Esophagus squamous epithelium (tissue), 5 donors: ENCODE data around the gene PGRMC2. TPM values are rescaled to one million over a fixed set of nuclear protein-coding genes. Genes with fewer than 3 reads are reported as not detected.

Experiments used
- DNase-seq: peaks from one replicate; lab custom pipeline; 2025; lab: John Stamatoyannopoulos, UW
- H3K27ac ChIP-seq, 4 donors: fragments of 200-600 bp; sonication (generic); one replicate each; pipeline ENCODE4 v1.5.1; 2016 to 2019; ENCODE audit warnings: mild to moderate bottlenecking in 1 of 4
- H3K27me3 ChIP-seq, 4 donors: fragments of 200-600 bp; sonication (generic); 1 replicate in 3 of 4; 2 replicates in 1 of 4; pipeline versions ENCODE4 v1.5.1 to v1.6.0; 2017 to 2021; ENCODE audit warnings: antibody characterized with exemption in 1 of 4
- H3K36me3 ChIP-seq, 3 donors: fragments of 200-600 bp; sonication (generic); one replicate each; pipeline ENCODE4 v1.5.1; 2016 to 2019
- H3K4me1 ChIP-seq, 3 donors: fragments of 200-600 bp; sonication (generic); one replicate each; pipeline ENCODE4 v1.5.1; 2017 to 2019
- H3K4me3 ChIP-seq, 4 donors: fragments of 200-600 bp; sonication (generic); 1 replicate in 3 of 4; 2 replicates in 1 of 4; pipeline ENCODE4 v1.5.1; 2016 to 2019; ENCODE audit warnings: mild to moderate bottlenecking in 2 of 4, moderate library complexity in 1 of 4
- H3K9me3 ChIP-seq, 3 donors: fragments of 200-600 bp; sonication (generic); one replicate each; pipeline ENCODE4 v1.5.1; 2016 to 2019
- POLR2A ChIP-seq, 4 donors: fragments of 450-650 bp; IDR thresholded peaks; one replicate each; pipeline ENCODE4 v1.6.1; 2017; ENCODE audit warnings: antibody characterized with exemption in 4 of 4, mild to moderate bottlenecking in 4 of 4, moderate library complexity in 3 of 4
- WGBS, 2 donors: methylation state at CpG; one replicate each; pipeline ENCODE4 v1.1.5; 2018; 5-methylcytosine and 5-hydroxymethylcytosine counted together
- intact Hi-C: fragments of 100-400 bp; cut with DNase I; formaldehyde crosslinking; loops from one replicate; pipeline ENCODE4 v1.15.0; 2022
- total RNA-seq, 4 donors: library from RNA; depleted of rRNA; stranded (reverse); fragments of >200 nt; gene quantifications; one replicate each; pipeline ENCODE4 v1.1.0, GENCODE V29; 2016
- TF ChIP-seq, protein P1 (sequence below), 6 experiments: fragments of 450-650 bp in 4 of 6; fragments of 200-600 bp in 2 of 6; sonication (generic) in 2 of 6; IDR thresholded peaks; one replicate each; pipeline ENCODE4 v1.5.1; 2016 to 2019; ENCODE audit warnings: antibody characterized with exemption in 6 of 6, mild to moderate bottlenecking in 4 of 6, moderate library complexity in 4 of 6
- donor health status: DM: yes; HTN: yes; CAD: no.

The PGRMC2 gene
- total RNA-seq, 4 donors from 2014 or later: 13.6 to 39.3 (median 23.0) TPM

DNA sequence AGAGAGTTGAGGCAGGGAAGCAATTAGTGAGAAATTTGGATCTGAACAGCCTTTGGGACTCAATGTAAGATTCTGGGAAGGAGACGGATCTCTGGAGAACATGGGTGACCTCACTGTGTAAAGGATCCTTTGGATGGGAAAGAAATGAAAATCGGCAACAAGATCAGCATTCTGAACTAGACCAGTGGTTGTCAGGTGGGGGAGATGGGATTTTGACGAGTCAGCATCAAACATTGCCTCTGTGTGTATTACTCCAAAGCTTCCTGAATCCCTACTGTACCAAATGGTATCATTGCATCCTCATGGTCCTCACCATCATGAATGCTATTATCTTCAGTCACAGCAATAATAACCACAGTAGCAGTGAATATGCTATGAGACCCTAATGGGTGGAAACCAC lies 52.8 kb downstream of the PGRMC2 start:
- Histone ChIP-seq H3K4me3 (no peak overlapping the region), H3K27ac (no peak overlapping the region), H3K27me3 (no peaks in the 10 kb centered on the region), H3K36me3 (no peaks in the 10 kb centered on the region), H3K4me1 (no peaks in the 10 kb centered on the region), H3K9me3 (no peaks in the 10 kb centered on the region)
- no peak for DNase-seq
- intact Hi-C loops: no loop called here
- WGBS, 2 donors: 84 to 91% methylated on average over 3 of the region's 3 CpGs
- TF ChIP-seq POLR2A (IDR thresholded peaks at IDR 0.05): no peak
- TF ChIP-seq, protein P1, sequence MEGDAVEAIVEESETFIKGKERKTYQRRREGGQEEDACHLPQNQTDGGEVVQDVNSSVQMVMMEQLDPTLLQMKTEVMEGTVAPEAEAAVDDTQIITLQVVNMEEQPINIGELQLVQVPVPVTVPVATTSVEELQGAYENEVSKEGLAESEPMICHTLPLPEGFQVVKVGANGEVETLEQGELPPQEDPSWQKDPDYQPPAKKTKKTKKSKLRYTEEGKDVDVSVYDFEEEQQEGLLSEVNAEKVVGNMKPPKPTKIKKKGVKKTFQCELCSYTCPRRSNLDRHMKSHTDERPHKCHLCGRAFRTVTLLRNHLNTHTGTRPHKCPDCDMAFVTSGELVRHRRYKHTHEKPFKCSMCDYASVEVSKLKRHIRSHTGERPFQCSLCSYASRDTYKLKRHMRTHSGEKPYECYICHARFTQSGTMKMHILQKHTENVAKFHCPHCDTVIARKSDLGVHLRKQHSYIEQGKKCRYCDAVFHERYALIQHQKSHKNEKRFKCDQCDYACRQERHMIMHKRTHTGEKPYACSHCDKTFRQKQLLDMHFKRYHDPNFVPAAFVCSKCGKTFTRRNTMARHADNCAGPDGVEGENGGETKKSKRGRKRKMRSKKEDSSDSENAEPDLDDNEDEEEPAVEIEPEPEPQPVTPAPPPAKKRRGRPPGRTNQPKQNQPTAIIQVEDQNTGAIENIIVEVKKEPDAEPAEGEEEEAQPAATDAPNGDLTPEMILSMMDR (IDR thresholded peaks at IDR 0.05): no peak

DNA sequence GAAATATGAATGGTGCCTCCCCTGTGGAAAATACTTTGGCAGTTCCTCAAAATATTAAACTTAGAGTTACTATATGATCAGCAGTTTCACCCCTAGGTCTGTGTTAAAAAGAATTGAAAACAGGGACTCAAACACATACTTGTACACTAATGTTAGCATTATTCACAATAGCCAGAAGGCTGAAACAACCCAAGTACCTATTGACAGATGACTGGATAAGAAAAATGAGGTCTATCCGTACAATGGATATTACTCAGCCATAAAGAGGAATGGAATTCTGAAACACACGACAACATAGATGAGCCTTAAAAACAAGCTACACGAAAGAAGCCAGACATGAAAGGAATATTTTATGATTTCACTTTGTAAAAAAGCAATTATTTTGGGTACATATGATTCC lies 54.9 kb downstream of the PGRMC2 start:
- Histone ChIP-seq H3K9me3 (no peaks in the 10 kb centered on the region), H3K27me3 (no peaks in the 10 kb centered on the region), H3K4me3 (no peak overlapping the region), H3K36me3 (no peaks in the 10 kb centered on the region), H3K27ac (no peak overlapping the region), H3K4me1 (peaks cover 0 to 17% (median 4%) of the 10 kb centered on the region in 3 donors)
- TF ChIP-seq, protein P1 (IDR thresholded peaks at IDR 0.05): no peak
- TF ChIP-seq POLR2A (IDR thresholded peaks at IDR 0.05): no peak
- intact Hi-C loops: no loop called here
- DNase-seq: no peak
- WGBS, 2 donors: 58 to 83% methylated on average over 3 of the region's 3 CpGs

DNA sequence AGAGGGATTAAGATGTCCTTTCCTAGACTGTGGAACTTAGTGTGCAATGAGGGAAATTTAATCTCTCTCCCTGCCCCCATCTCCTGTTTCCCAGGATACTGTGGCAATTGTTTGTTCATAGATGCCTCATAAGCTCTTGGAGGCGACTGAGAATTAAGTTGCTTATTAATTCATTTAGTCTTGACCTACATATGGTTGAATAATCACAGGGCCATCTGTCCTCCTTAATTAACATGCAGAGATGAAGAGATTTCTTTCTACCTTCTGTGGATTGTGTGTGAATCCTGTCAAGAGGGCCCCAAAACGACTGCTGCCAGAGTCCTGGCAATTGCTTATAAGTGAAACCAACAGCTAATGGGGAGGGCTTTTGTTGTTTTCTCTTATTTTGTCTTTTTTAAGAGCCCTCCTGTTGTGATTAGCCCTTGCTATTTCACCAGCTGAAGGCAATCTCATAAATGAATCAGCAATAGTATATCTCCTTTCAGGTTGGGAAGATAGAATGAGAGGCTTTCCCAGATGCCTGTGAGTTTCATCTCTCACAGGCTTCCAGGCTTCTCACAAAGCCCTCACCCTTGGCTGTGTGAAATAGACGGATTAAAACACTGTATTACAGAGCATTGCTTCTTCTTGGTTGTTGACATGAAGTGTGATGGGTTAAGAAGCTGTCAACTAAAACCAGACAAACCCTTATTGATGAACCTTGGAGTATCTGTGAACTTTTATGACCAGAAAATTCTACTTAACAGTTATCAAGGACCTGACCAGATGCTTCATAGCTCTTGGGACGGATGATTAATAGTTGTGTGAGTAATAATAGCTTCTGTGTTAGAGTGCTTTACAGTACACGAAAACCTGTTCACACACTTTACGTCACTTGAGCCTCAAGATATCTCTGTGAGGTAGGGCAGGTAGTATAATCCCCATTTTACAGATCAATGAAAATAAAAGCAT lies 58.5 kb downstream of the PGRMC2 start:
- no peak for DNase-seq
- no peak overlapping the region for H3K27ac ChIP-seq
- WGBS, 2 donors: 53 to 55% methylated on average over 6 of the region's 6 CpGs

GRCh38 chr4:128227991-128228571 lies 59.5 kb downstream of the PGRMC2 start:
- Histone ChIP-seq H3K36me3 (no peaks in the 10 kb centered on the region), H3K27ac (peak overlapping the region in 1 of 4 donors; percentile 3), H3K9me3 (no peaks in the 10 kb centered on the region), H3K4me3 (no peak overlapping the region), H3K27me3 (no peaks in the 10 kb centered on the region), H3K4me1 (peaks cover 0 to 19% (median 4%) of the 10 kb centered on the region in 3 donors)
- no peak for DNase-seq
- 31 to 39% methylated on average over 2 of the region's 2 CpGs for WGBS, 2 donors
- TF ChIP-seq, protein P1 (IDR thresholded peaks at IDR 0.05): no peak
- no peak for TF ChIP-seq POLR2A (IDR thresholded peaks at IDR 0.05)
- intact Hi-C loops: no loop called here

More for the DNA sequence above, 58.5 kb downstream of the PGRMC2 start:
- intact Hi-C loops: no loop called here
- Histone ChIP-seq H3K27me3 (no peaks in the 10 kb centered on the region), H3K9me3 (no peaks in the 10 kb centered on the region), H3K4me1 (peaks cover 0 to 19% (median 4%) of the 10 kb centered on the region in 3 donors), H3K36me3 (no peaks in the 10 kb centered on the region), H3K4me3 (no peak overlapping the region)
- no peak for TF ChIP-seq POLR2A (IDR thresholded peaks at IDR 0.05)
- TF ChIP-seq, protein P1 (IDR thresholded peaks at IDR 0.05): no peak

DNA sequence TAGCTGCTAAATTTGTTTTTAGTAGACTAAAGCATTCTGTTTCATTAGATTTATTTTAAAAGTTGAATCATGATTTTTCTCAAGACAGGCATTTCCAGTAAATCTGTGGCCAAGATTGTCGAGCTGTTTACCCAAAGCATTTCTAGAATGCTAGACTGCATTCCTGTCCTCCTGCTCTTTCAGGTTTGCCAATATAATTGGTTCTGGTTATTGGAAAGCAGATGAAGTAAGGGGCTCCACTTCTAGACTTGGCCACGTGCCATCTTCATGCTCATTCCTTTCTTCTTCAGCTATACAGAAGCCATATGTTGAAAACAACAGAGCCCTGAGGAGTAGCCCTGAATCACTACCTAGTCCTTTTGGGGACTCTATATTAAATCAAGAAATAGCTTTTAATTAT lies 62.5 kb downstream of the PGRMC2 start:
- TF ChIP-seq, protein P1 (IDR thresholded peaks at IDR 0.05): no peak
- TF ChIP-seq POLR2A (IDR thresholded peaks at IDR 0.05): no peak
- Histone ChIP-seq H3K4me3 (no peak overlapping the region), H3K36me3 (no peaks in the 10 kb centered on the region), H3K27ac (no peak overlapping the region), H3K27me3 (no peaks in the 10 kb centered on the region), H3K4me1 (peaks cover 0 to 19% (median 4%) of the 10 kb centered on the region in 3 donors), H3K9me3 (no peaks in the 10 kb centered on the region)
- 49 to 56% methylated on average over 2 of the region's 2 CpGs for WGBS, 2 donors
- no peak for DNase-seq
- intact Hi-C loops: no loop called here
